Thymus (tissue), 11 donors: ENCODE measurements around the gene KCNQ1. TPM values are rescaled to one million over a fixed set of nuclear protein-coding genes. Genes with fewer than 3 reads are reported as not detected.

Experiments
- DNase-seq, 9 donors: peaks; one replicate each; pipeline ENCODE4 v3.0.0-alpha.2; 2013; ENCODE audit warnings: low spot score in 9 of 9, low read depth in 6 of 9, missing footprints in 1 of 9
- H3K27ac ChIP-seq, 2 donors: one replicate each; pipeline ENCODE4 v1.5.1; 2013; ENCODE audit warnings: control low read depth in 1 of 2, low read depth in 1 of 2, low read length in 1 of 2, mild to moderate bottlenecking in 1 of 2, moderate library complexity in 1 of 2
- H3K27me3 ChIP-seq, 2 donors: one replicate each; pipeline ENCODE4 v1.5.1; 2013; ENCODE audit warnings: low read length in 1 of 2; ENCODE audit not compliant: control insufficient read depth in 2 of 2, insufficient read depth in 1 of 2
- H3K36me3 ChIP-seq, 2 donors: one replicate each; pipeline ENCODE4 v1.5.1; 2013; ENCODE audit warnings: low read length in 1 of 2, mild to moderate bottlenecking in 1 of 2, moderate library complexity in 1 of 2; ENCODE audit not compliant: control insufficient read depth in 2 of 2, insufficient read depth in 2 of 2
- H3K4me1 ChIP-seq, 2 donors: one replicate each; pipeline ENCODE4 v1.5.1; 2013; ENCODE audit warnings: low read length in 2 of 2; ENCODE audit not compliant: control insufficient read depth in 2 of 2, insufficient read depth in 2 of 2
- H3K4me3 ChIP-seq, 2 donors: one replicate each; pipeline ENCODE4 v1.5.1; 2013; ENCODE audit warnings: low read length in 2 of 2, control low read depth in 1 of 2, mild to moderate bottlenecking in 1 of 2
- H3K9me3 ChIP-seq, 2 donors: one replicate each; pipeline ENCODE4 v1.5.1; 2013; ENCODE audit warnings: low read length in 1 of 2, mild to moderate bottlenecking in 1 of 2; ENCODE audit not compliant: control insufficient read depth in 2 of 2, insufficient read depth in 1 of 2
- WGBS: extraction: QIAGEN DNeasy Blood & Tissue Kit; methylation state at CpG from one replicate; pipeline ENCODE4 v1.1.7; 2013; 5-methylcytosine and 5-hydroxymethylcytosine counted together
- polyA plus RNA-seq: library from polyadenylated mRNA; stranded (reverse); fragments of 200-250 nt; gene quantifications from one replicate; pipeline ENCODE4 v1.2.3, GENCODE V29; 2013
- total RNA-seq: library from RNA; stranded (reverse); fragments of 120-200 nt; gene quantifications from one replicate; pipeline ENCODE4 v1.2.4, GENCODE V29; 2013
- donor health status: healthy.

Gene KCNQ1
- total and polyA plus RNA-seq, 2 donors, result 0.94 to 3.7 TPM

- no peaks in the 10 kb centered on the region for H3K36me3 ChIP-seq
- H3K27me3 ChIP-seq, result peaks cover 0 to 10% of the 10 kb centered on the region in 2 donors
- no peak overlapping the region for H3K27ac ChIP-seq
- H3K9me3 ChIP-seq, result no peaks in the 10 kb centered on the region
- no peak overlapping the region for H3K4me3 ChIP-seq
- whole genome bisulfite sequencing, result 92% methylated on average over 17 of the region's 17 CpGs
- no peak for DNase-seq
- H3K4me1 ChIP-seq, result peaks cover 2 to 8% of the 10 kb centered on the region in 2 donors
Observed at GRCh38 chr11:2421996-2422395, 22.8 kb upstream of the KCNQ1 start.

GRCh38 chr11:2422461-2423156 lies 22.2 kb upstream of the KCNQ1 start:
- DNase-seq, result no peak
- WGBS, result 97% methylated on average over 14 of the region's 14 CpGs

GRCh38 chr11:2423157-2424025 lies 21.4 kb upstream of the KCNQ1 start:
- H3K36me3 ChIP-seq, result no peaks in the 10 kb centered on the region
- peaks cover 0 to 10% of the 10 kb centered on the region in 2 donors for H3K27me3 ChIP-seq
- DNase-seq, result no peak
- no peak overlapping the region for H3K27ac ChIP-seq
- H3K9me3 ChIP-seq, result no peaks in the 10 kb centered on the region
- 92% methylated on average over 26 of the region's 26 CpGs for WGBS
- no peak overlapping the region for H3K4me3 ChIP-seq
- peaks cover 2 to 8% of the 10 kb centered on the region in 2 donors for H3K4me1 ChIP-seq

More at GRCh38 chr11:2422461-2423156, 22.2 kb upstream of the KCNQ1 start:
- no peaks in the 10 kb centered on the region for H3K9me3 ChIP-seq
- no peak overlapping the region for H3K4me3 ChIP-seq
- H3K27me3 ChIP-seq, result peaks cover 0 to 10% of the 10 kb centered on the region in 2 donors
- H3K27ac ChIP-seq, result no peak overlapping the region
- H3K36me3 ChIP-seq, result no peaks in the 10 kb centered on the region
- peaks cover 2 to 8% of the 10 kb centered on the region in 2 donors for H3K4me1 ChIP-seq

- H3K36me3 ChIP-seq, result no peaks in the 10 kb centered on the region
- DNase-seq, result no peak
- peaks cover 0 to 8% of the 10 kb centered on the region in 2 donors for H3K27me3 ChIP-seq
- no peak overlapping the region for H3K27ac ChIP-seq
- H3K4me1 ChIP-seq, result peaks cover 0 to 3% of the 10 kb centered on the region in 2 donors
- H3K4me3 ChIP-seq, result no peak overlapping the region
- H3K9me3 ChIP-seq, result no peaks in the 10 kb centered on the region
- 94% methylated on average over 28 of the region's 28 CpGs for WGBS
Observed at GRCh38 chr11:2424811-2425495, 19.9 kb upstream of the KCNQ1 start.

- WGBS, result 94% methylated on average over 8 of the region's 8 CpGs
- H3K4me1 ChIP-seq, result peaks cover 0 to 1% of the 10 kb centered on the region in 2 donors
- H3K27me3 ChIP-seq, result peaks cover 0 to 2% of the 10 kb centered on the region in 2 donors
- no peak for DNase-seq
- peaks cover 0 to under 1% of the 10 kb centered on the region in 2 donors for H3K9me3 ChIP-seq
- no peak overlapping the region for H3K4me3 ChIP-seq
- H3K36me3 ChIP-seq, result no peaks in the 10 kb centered on the region
- H3K27ac ChIP-seq, result no peak overlapping the region
Observed at GRCh38 chr11:2425506-2425905, 19.3 kb upstream of the KCNQ1 start.

- DNase-seq, result no peak
- no peaks in the 10 kb centered on the region for H3K27me3 ChIP-seq
- peaks cover 0 to 4% of the 10 kb centered on the region in 2 donors for H3K9me3 ChIP-seq
- H3K4me3 ChIP-seq, result no peak overlapping the region
- H3K27ac ChIP-seq, result no peak overlapping the region
- WGBS, result 92% methylated on average over 13 of the region's 13 CpGs
- no peaks in the 10 kb centered on the region for H3K4me1 ChIP-seq
- H3K36me3 ChIP-seq, result no peaks in the 10 kb centered on the region
Observed at GRCh38 chr11:2426221-2426620, 18.6 kb upstream of the KCNQ1 start.

- H3K36me3 ChIP-seq, result no peaks in the 10 kb centered on the region
- DNase-seq, result no peak
- H3K27ac ChIP-seq, result no peak overlapping the region
- no peaks in the 10 kb centered on the region for H3K27me3 ChIP-seq
- no peaks in the 10 kb centered on the region for H3K4me1 ChIP-seq
- H3K9me3 ChIP-seq, result peaks cover 0 to 4% of the 10 kb centered on the region in 2 donors
- H3K4me3 ChIP-seq, result no peak overlapping the region
- WGBS, result 94% methylated on average over 14 of the region's 14 CpGs
Observed at GRCh38 chr11:2426826-2427521, 17.8 kb upstream of the KCNQ1 start.

- no peak for DNase-seq
- H3K9me3 ChIP-seq, result peaks cover 0 to 4% of the 10 kb centered on the region in 2 donors
- no peak overlapping the region for H3K4me3 ChIP-seq
- WGBS, result 77% methylated on average over 12 of the region's 12 CpGs
- H3K36me3 ChIP-seq, result no peaks in the 10 kb centered on the region
- H3K27me3 ChIP-seq, result no peaks in the 10 kb centered on the region
- no peaks in the 10 kb centered on the region for H3K4me1 ChIP-seq
- no peak overlapping the region for H3K27ac ChIP-seq
Observed at GRCh38 chr11:2427721-2428321, 17.0 kb upstream of the KCNQ1 start.
